Measurements from ENCODE around the gene AGPS.
A peak's percentile ranks its signal among the peaks of the same experiment; 100 is the strongest.
"Not testable (repeated sequence)": the region's sequence is repeated elsewhere in the genome, so short reads cannot be mapped to it uniquely, and the experiment has no call there.

AGPS gene

GRCh38 chr2:177392373-177393202, at the start of gene AGPS:
Gene AGPS (plus strand): TSS chr2:177392773. CDS start chr2:177392790, 17 bp downstream.
- DNase-seq (ENCODE audit: low read depth): peak; percentile 25

- no peak for DNase-seq (ENCODE audit: low read depth)
Measured at GRCh38 chr2:177343773-177344172, 48.8 kb upstream of the AGPS start.

- no peak for DNase-seq (ENCODE audit: low read depth)
Measured at GRCh38 chr2:177344316-177344715, 48.3 kb upstream of the AGPS start.

GRCh38 chr2:177346192-177346591, 46.4 kb upstream of the AGPS start:
- DNase-seq (ENCODE audit: low read depth): no peak

GRCh38 chr2:177347570-177347969, 45.0 kb upstream of the AGPS start:
- DNase-seq (ENCODE audit: low read depth): no peak

GRCh38 chr2:177348118-177348654, 44.4 kb upstream of the AGPS start:
- DNase-seq (ENCODE audit: low read depth): no peak

- no peak for DNase-seq (ENCODE audit: low read depth)
Measured at GRCh38 chr2:177348733-177349693, 43.6 kb upstream of the AGPS start.

GRCh38 chr2:177350624-177351023, 41.9 kb upstream of the AGPS start:
- DNase-seq (ENCODE audit: low read depth): not testable (repeated sequence)

GRCh38 chr2:177351121-177351520, 41.5 kb upstream of the AGPS start:
- DNase-seq (ENCODE audit: low read depth): not testable (repeated sequence)

GRCh38 chr2:177352441-177353186, 40.0 kb upstream of the AGPS start:
- no peak for DNase-seq (ENCODE audit: low read depth)

GRCh38 chr2:177353187-177353478, 39.4 kb upstream of the AGPS start:
- DNase-seq (ENCODE audit: low read depth): no peak

- not testable (repeated sequence) for DNase-seq (ENCODE audit: low read depth)
Measured at GRCh38 chr2:177354541-177354940, 38.0 kb upstream of the AGPS start.

GRCh38 chr2:177355874-177356273, 36.7 kb upstream of the AGPS start:
- DNase-seq (ENCODE audit: low read depth): no peak

GRCh38 chr2:177359836-177360595, 32.6 kb upstream of the AGPS start:
- DNase-seq (ENCODE audit: low read depth): no peak

- no peak for DNase-seq (ENCODE audit: low read depth)
Measured at GRCh38 chr2:177362499-177362898, 30.1 kb upstream of the AGPS start.

GRCh38 chr2:177363332-177363731, 29.2 kb upstream of the AGPS start:
- no peak for DNase-seq (ENCODE audit: low read depth)

- not testable (repeated sequence) for DNase-seq (ENCODE audit: low read depth)
Measured at GRCh38 chr2:177365764-177366163, 26.8 kb upstream of the AGPS start.

- DNase-seq (ENCODE audit: low read depth): not testable (repeated sequence)
Measured at GRCh38 chr2:177368023-177368422, 24.6 kb upstream of the AGPS start.

GRCh38 chr2:177379354-177379753, 13.2 kb upstream of the AGPS start:
- no peak for DNase-seq (ENCODE audit: low read depth)

- no peak for DNase-seq (ENCODE audit: low read depth)
Measured at GRCh38 chr2:177380181-177380580, 12.4 kb upstream of the AGPS start.

- DNase-seq (ENCODE audit: low read depth): no peak
Measured at GRCh38 chr2:177383935-177384334, 8.6 kb upstream of the AGPS start.

Measured in stromal cell of bone marrow (primary cell).